Hematopoietic multipotent progenitor cell treated with erythropoietin and hydrocortisone succinate and interleukin-3 and kit ligand, for 8 days (in vitro differentiated cells): Measurements from ENCODE around the gene OLIG3.

ENCODE experiments used
- DNase-seq: peaks from one replicate; pipeline ENCODE4 v3.0.0-alpha.2; 2015

Gene OLIG3

DNA sequence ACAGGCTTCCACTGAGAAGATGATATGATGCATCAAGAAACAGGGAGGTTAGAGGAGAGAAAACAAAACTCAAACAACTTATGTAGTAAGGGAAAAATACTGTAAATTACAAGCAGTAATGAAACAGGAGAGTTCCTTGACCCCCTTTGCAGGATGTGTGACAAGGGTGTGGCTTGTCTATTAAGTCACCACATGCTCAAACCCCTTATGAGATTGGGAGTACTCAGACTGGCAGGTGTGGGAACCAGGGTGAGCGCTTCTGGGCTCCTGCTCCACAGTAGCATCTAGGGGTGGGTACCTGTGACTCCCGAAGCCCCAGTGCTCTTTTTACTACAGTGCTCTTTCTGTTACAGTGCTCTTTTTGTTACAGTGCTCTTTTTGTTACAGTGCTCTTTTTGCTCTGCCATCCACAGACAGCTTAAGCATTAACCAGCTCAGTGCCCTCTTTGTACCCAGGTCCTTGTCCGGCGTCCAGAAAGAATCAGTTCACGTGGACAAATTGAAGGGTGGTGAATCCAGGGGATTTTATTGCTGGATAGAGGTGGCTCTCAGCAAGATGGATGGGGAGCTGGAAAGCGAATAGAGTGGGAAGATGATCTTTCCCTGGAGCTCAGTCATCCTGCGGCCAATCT, 28.7 kb downstream of the OLIG3 start:
- no peak for DNase-seq

DNA sequence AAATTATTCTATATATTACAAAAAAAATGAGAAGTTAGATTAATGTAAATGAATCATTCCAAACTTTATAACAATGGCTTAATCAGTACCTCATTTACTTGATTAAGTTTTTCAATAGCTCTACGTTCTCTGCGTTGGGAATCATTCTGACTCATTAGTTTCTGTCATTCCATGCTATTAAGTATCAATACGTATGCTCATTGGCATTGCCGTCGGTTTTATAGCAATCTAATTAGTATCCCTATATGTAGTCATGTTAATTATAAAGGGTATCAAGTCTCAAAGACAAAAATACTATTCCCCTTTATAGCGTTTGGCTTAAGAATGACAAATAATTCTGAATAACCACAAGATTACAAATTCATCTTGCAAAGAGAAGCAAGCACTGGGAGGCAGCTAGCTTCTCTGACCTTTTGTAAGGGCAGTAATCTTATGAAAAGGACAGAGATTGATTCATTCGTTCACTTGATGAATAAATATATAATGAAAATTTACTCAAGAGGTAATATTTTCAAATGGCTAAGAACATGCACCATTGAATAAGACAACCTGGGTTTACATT, 41.8 kb downstream of the OLIG3 start:
- DNase-seq = no peak

DNA sequence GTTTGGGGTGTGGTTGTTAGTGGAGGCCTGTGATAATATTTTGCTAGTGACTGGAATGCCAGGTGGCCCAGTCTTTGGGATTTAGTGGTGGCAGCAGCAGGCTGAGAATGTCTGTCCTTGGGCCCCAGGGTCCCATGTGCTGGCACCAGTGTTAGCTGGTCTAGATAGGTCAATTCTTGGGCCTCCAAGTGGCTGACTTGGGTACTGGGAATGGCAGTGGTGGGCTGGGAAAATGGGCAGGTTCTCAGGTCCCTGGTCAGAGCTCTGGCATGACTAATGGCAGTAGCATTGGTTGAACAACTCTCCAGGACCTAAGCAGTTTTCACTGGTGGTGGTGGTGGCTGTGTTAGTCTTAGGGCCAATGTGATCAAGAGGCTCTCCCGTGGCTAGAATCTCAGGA, 50.3 kb downstream of the OLIG3 start:
- DNase-seq = no peak
